ENCODE measurements around the gene GRK4.
A peak's percentile ranks its signal among the peaks of the same experiment; 100 is the strongest.

The GRK4 gene

DNA sequence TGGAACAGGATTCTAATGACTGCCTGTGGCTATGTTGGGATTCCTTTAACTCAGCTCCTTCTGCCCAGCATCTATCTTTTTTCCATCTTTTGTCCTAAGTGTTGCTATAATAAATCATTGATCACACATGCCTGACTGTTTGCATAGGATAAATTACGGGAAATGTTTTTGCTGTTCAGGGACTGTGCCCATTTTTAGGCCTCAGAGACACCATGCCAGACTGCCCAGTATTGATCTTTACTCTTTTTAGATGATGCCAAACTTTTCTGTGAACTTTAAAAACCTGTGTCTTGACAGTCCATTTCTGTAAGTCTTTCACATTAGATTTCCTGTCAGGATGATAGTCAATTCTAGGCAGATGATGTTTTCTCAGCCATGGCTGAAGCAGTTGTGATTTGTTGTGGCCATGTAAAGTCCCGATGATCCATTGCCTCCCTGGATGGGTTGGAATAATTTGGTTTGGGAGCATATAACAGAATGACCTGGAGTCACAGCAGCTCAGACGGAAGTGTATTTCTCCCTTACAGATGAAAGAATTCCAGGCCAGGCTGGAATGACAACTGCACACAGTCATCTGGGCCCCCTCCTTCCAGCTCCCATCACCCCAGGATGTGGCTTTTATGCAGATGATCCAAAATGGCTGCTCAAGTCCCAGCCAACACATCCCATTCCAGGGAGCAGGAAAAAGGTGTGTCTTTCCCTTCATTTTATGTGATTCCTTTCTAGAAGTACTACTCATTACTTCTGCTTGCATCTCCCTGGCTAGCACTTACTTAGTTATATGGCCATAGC is 107.5 kb downstream of the GRK4 start:
- H3K27me3 ChIP-seq (ENCODE audit: insufficient read depth, poor library complexity, severe bottlenecking), result no peaks in the 10 kb centered on the region
- no peak overlapping the region for H3K4me3 ChIP-seq (replicated peaks; ENCODE audit: insufficient read depth, low read length)
- TF ChIP-seq GABPA (IDR thresholded peaks at IDR 0.05; ENCODE audit: low read depth) (no peak), POLR2AphosphoS5 (IDR thresholded peaks at IDR 0.05; ENCODE audit: low read depth) (no peak), SPI1 (IDR thresholded peaks at IDR 0.05; ENCODE audit: borderline replicate concordance, low read depth) (no peak)
- TF ChIP-seq, protein P1, sequence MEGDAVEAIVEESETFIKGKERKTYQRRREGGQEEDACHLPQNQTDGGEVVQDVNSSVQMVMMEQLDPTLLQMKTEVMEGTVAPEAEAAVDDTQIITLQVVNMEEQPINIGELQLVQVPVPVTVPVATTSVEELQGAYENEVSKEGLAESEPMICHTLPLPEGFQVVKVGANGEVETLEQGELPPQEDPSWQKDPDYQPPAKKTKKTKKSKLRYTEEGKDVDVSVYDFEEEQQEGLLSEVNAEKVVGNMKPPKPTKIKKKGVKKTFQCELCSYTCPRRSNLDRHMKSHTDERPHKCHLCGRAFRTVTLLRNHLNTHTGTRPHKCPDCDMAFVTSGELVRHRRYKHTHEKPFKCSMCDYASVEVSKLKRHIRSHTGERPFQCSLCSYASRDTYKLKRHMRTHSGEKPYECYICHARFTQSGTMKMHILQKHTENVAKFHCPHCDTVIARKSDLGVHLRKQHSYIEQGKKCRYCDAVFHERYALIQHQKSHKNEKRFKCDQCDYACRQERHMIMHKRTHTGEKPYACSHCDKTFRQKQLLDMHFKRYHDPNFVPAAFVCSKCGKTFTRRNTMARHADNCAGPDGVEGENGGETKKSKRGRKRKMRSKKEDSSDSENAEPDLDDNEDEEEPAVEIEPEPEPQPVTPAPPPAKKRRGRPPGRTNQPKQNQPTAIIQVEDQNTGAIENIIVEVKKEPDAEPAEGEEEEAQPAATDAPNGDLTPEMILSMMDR (IDR thresholded peaks at IDR 0.05; ENCODE audit: insufficient read depth, low read length), result no peak
- TF ChIP-seq, protein P2, sequence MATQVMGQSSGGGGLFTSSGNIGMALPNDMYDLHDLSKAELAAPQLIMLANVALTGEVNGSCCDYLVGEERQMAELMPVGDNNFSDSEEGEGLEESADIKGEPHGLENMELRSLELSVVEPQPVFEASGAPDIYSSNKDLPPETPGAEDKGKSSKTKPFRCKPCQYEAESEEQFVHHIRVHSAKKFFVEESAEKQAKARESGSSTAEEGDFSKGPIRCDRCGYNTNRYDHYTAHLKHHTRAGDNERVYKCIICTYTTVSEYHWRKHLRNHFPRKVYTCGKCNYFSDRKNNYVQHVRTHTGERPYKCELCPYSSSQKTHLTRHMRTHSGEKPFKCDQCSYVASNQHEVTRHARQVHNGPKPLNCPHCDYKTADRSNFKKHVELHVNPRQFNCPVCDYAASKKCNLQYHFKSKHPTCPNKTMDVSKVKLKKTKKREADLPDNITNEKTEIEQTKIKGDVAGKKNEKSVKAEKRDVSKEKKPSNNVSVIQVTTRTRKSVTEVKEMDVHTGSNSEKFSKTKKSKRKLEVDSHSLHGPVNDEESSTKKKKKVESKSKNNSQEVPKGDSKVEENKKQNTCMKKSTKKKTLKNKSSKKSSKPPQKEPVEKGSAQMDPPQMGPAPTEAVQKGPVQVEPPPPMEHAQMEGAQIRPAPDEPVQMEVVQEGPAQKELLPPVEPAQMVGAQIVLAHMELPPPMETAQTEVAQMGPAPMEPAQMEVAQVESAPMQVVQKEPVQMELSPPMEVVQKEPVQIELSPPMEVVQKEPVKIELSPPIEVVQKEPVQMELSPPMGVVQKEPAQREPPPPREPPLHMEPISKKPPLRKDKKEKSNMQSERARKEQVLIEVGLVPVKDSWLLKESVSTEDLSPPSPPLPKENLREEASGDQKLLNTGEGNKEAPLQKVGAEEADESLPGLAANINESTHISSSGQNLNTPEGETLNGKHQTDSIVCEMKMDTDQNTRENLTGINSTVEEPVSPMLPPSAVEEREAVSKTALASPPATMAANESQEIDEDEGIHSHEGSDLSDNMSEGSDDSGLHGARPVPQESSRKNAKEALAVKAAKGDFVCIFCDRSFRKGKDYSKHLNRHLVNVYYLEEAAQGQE (IDR thresholded peaks at IDR 0.05; ENCODE audit: insufficient replicate concordance, low read depth), result no peak
- H3K27ac ChIP-seq (replicated peaks), result no peak overlapping the region
- DNase-seq (ENCODE audit: low read depth in 1 of 2, low spot score in 1 of 2), result no peak

DNA sequence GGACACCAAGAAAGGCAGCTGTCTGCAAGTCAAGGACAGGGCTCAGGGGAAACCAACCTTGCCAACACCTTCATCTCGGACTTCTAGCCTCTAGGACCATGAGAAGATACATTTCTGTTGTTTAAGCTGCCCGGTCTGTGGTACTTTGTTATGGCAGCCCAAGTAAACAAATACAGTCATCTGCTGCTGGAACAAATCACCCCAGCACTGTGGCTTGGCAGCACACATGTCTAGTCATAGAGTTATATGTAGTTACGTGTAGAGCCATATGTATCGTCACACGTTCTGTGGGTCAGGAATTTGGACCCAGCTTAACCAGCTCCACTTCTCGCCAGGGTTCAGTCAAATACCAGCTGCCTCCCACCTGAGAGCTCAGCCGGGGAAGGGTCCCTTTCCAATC is 108.4 kb downstream of the GRK4 start:
- DNase-seq (ENCODE audit: low read depth in 1 of 2, low spot score in 1 of 2), result no peak
- TF ChIP-seq, protein P2 (IDR thresholded peaks at IDR 0.05; ENCODE audit: insufficient replicate concordance, low read depth), result no peak
- TF ChIP-seq, protein P1 (IDR thresholded peaks at IDR 0.05; ENCODE audit: insufficient read depth, low read length), result no peak
- no peak for TF ChIP-seq POLR2AphosphoS5 (IDR thresholded peaks at IDR 0.05; ENCODE audit: low read depth)
- no peak for TF ChIP-seq GABPA (IDR thresholded peaks at IDR 0.05; ENCODE audit: low read depth)
- no peak for TF ChIP-seq SPI1 (IDR thresholded peaks at IDR 0.05; ENCODE audit: borderline replicate concordance, low read depth)
- no peak overlapping the region for H3K4me3 ChIP-seq (replicated peaks; ENCODE audit: insufficient read depth, low read length)

DNA sequence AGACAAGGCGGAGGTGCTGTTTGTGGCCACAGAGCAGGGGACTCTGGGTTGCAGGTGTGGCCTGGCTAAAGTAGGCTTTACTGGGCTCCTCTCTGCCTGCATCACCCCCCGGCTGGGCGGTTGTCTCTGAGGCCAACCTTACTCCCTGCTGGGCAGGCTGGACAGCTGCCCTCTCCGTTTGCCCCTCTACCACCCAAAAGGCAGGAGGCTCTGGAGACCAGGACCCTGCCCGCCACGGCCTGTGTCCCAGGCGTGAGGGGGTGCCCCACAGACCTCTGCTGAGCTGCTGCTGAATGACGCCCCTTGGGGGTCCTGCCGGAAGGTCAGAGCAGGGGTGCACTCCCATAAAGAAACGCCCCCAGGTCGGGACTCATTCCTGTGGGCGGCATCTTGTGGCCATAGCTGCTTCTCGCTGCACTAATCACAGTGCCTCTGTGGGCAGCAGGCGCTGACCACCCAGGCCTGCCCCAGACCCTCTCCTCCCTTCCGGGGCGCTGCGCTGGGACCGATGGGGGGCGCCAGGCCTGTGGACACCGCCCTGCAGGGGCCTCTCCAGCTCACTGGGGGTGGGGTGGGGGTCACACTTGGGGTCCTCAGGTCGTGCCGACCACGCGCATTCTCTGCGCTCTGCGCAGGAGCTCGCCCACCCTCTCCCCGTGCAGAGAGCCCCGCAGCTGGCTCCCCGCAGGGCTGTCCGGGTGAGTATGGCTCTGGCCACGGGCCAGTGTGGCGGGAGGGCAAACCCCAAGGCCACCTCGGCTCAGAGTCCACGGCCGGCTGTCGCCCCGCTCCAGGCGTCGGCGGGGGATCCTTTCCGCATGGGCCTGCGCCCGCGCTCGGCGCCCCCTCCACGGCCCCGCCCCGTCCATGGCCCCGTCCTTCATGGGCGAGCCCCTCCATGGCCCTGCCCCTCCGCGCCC is 110.0 kb downstream of the GRK4 start:
- Histone ChIP-seq H3K4me3 (replicated peaks; ENCODE audit: insufficient read depth, low read length) (peak overlapping the region; percentile 80), H3K27me3 (ENCODE audit: insufficient read depth, poor library complexity, severe bottlenecking) (no peaks in the 10 kb centered on the region), H3K27ac (replicated peaks) (peak overlapping the region; percentile 64)
- 0 out of 2 replicates have a peak, but pooled peaks have one; percentile 9 for TF ChIP-seq POLR2AphosphoS5 (IDR thresholded peaks at IDR 0.05; ENCODE audit: low read depth)
- TF ChIP-seq, protein P1 (IDR thresholded peaks at IDR 0.05; ENCODE audit: insufficient read depth, low read length), result no peak
- DNase-seq (ENCODE audit: low read depth in 1 of 2, low spot score in 1 of 2), result peak in 1 of 2 experiments; percentile 81

More for the DNA sequence above, 108.4 kb downstream of the GRK4 start:
- no peaks in the 10 kb centered on the region for H3K27me3 ChIP-seq (ENCODE audit: insufficient read depth, poor library complexity, severe bottlenecking)
- H3K27ac ChIP-seq (replicated peaks), result no peak overlapping the region

Measured in HL-60 (cell line).